Naive B cell (primary cell): ENCODE measurements around the gene ALDH5A1. TPM values are rescaled to one million over a fixed set of nuclear protein-coding genes. Genes with fewer than 3 reads are reported as not detected.
A peak's percentile ranks its signal among the peaks of the same experiment; 100 is the strongest.

ENCODE experiments used
- ATAC-seq, 2 donors: fragments of 150-1000 bp; cut with Tn5 transposase; 2 replicates each; pipeline ENCODE4 v1.10.0; 2021; ENCODE audit warnings: low read depth in 2 of 2, mild to moderate bottlenecking in 2 of 2, moderate library complexity in 2 of 2
- DNase-seq: peaks from one replicate; pipeline ENCODE4 v3.0.0; 2022
- H3K27ac Mint-ChIP-seq, 6 donors: one replicate each; pipeline ENCODE4 v1.8.0; 2020 to 2022; ENCODE audit warnings: mild to moderate bottlenecking in 6 of 6, mixed read lengths in 6 of 6, moderate library complexity in 5 of 6, inconsistent platforms in 2 of 6
- H3K27me3 Mint-ChIP-seq, 3 donors: one replicate each; pipeline ENCODE4 v1.8.0; 2021 to 2022; ENCODE audit warnings: mixed read lengths in 3 of 3, mild to moderate bottlenecking in 1 of 3
- H3K36me3 Mint-ChIP-seq, 2 donors: one replicate each; pipeline ENCODE4 v1.8.0; 2020 to 2022; ENCODE audit warnings: mixed read lengths in 2 of 2, inconsistent platforms in 1 of 2, mild to moderate bottlenecking in 1 of 2
- H3K4me1 Mint-ChIP-seq, 3 donors: one replicate each; pipeline ENCODE4 v1.8.0; 2020 to 2022; ENCODE audit warnings: mixed read lengths in 3 of 3, inconsistent platforms in 1 of 3, mild to moderate bottlenecking in 1 of 3, moderate library complexity in 1 of 3
- H3K4me3 Mint-ChIP-seq, 8 donors: one replicate each; pipeline ENCODE4 v1.8.0; 2020 to 2022; ENCODE audit warnings: mild to moderate bottlenecking in 8 of 8, mixed read lengths in 8 of 8, moderate library complexity in 8 of 8, inconsistent platforms in 2 of 8
- H3K9me3 Mint-ChIP-seq, 7 donors: one replicate each; pipeline ENCODE4 v1.8.0; 2020 to 2022; ENCODE audit warnings: mixed read lengths in 7 of 7, mild to moderate bottlenecking in 5 of 7, inconsistent platforms in 2 of 7, moderate library complexity in 1 of 7
- polyA plus RNA-seq, 6 donors: library from polyadenylated mRNA; unstranded; fragments of 300-500 nt; fragmentation: Illumina TruSeq; gene quantifications; one replicate each; pipeline ENCODE4 v1.2.3, GENCODE V29; 2021; ENCODE audit warnings: low read depth in 6 of 6

Gene ALDH5A1
- 10 to 100 TPM; 12.1 to 21.8 (median 17.8) TPM for polyA plus RNA-seq

DNA sequence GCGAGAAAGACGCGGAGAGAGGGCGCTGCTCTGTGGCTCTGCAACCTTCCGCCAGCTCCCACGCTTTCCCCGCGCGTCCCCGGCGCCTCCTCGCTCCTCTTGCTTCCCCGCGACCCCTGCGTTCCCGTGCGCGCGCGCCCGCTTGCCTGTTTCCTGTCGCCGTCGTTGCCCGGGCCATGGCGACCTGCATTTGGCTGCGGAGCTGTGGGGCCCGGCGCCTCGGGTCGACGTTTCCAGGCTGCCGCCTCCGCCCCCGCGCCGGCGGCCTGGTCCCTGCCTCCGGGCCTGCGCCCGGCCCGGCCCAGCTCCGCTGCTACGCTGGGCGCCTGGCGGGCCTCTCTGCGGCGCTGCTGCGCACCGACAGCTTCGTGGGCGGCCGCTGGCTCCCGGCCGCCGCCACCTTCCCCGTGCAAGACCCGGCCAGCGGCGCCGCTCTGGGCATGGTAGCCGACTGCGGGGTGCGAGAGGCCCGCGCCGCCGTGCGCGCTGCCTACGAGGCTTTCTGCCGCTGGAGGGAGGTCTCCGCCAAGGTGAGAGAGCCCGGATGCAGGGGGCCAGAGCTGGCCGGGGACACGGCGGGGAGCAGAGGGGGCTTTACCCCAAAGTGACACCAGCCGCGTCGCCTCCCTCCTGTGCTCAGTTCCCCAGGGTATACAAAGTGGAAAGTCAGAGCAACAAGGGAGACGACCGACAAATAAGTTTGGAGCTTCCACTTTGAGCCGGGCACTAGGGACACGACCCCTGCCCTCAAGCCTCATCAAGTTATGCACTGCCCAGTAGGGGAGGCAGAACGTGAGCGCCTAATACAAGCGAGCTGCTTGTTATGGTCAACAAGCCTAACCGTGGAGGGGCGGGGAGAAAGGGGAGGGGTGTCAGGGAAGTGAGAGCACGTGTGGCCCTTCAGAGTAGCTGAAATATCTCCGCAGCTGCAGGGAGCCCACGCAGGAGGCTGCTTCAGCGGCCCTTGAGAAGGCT, at the start of gene ALDH5A1:
ALDH5A1 (plus strand) TSS at position 149 of the 975 bp plus-strand sequence; CDS start at position 177, 28 bp downstream.
- Mint-ChIP-seq H3K4me1 (peaks cover 18 to 33% (median 30%) of the 10 kb centered on the region in 3 donors), H3K27me3 (no peaks in the 10 kb centered on the region), H3K9me3 (peaks cover 0 to 8% (median 4%) of the 10 kb centered on the region in 7 donors), H3K27ac (peak within 1 kb of the TSS; percentile 28 to 96 (median 74)), H3K4me3 (peak within 1 kb of the TSS; percentile 84 to 94 (median 91)), H3K36me3 (peaks cover 9 to 13% of the 10 kb centered on the region in 2 donors)
- ATAC-seq (peak; percentile 76 to 77), DNase-seq (peak; percentile 75)

DNA sequence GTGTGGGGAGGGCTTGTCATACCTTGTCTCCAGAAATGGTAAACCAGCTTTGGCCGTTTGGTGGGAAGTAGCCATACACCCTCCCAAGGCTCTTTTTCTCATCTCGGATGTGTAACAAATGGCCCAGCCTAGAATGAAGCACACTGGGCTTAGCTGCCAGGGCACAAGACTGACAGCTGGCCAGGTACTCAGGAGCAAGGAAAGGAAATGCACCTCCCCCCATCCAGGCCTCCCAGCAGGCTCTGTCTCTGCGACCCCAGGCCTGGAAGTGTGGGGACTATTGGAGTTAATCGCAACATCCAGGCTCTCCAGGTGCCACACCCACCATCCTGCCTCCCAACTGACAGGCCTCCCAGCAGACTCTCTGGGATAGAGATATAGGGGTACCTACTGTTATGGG, 49.1 kb upstream of the ALDH5A1 start:
- no peaks in the 10 kb centered on the region for H3K27me3 Mint-ChIP-seq
- no peak overlapping the region for H3K4me3 Mint-ChIP-seq
- no peak for DNase-seq
- no peak for ATAC-seq
- H3K36me3 Mint-ChIP-seq = no peaks in the 10 kb centered on the region
- H3K27ac Mint-ChIP-seq = peak overlapping the region in 2 of 6 donors; percentile 28 to 47
- no peaks in the 10 kb centered on the region for H3K4me1 Mint-ChIP-seq
- H3K9me3 Mint-ChIP-seq = no peaks in the 10 kb centered on the region

DNA sequence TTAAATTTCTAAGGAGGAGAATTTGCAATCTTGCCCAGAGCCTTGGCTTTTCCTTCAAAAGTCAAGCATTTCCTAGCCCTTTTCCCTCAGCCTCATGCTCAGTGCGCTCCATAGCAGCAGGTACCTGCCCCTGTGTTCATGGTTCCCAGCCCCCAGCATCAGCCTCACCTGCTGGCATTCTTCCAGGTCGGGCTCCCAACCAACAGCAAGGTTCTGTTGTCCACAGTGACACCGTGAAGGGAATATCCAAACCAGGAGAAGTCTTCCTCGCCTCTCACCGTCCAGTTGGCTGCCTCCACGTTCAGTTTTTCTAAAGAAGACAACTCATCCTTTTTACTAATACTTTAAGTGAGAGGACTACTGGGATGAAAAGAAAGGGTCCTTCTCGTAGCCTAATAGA, 48.1 kb upstream of the ALDH5A1 start:
- Mint-ChIP-seq H3K9me3 (no peaks in the 10 kb centered on the region), H3K4me1 (no peaks in the 10 kb centered on the region), H3K27me3 (no peaks in the 10 kb centered on the region), H3K27ac (peak overlapping the region in 1 of 6 donors; percentile 60), H3K36me3 (no peaks in the 10 kb centered on the region), H3K4me3 (no peak overlapping the region)
- ATAC-seq (no peak), DNase-seq (no peak)

DNA sequence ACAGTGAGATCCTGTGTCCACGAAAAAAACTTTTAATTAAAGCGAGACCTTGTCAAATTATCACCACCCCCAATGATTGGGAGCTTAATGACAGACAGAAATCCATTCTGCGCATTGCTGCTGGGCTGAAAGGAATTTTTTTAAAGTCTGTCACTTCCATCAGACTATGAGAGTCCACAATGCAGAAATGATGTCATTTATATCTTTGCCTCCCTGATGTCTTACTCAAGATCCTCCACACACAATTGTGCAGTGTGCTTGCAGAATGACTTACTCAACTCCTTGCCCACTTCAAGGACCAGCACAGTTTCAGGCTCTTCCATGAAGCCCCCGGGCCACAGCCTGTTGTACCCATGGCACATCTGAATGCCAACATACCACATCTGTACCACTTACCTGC, 46.4 kb upstream of the ALDH5A1 start:
- Mint-ChIP-seq H3K9me3 (no peaks in the 10 kb centered on the region), H3K4me3 (no peak overlapping the region), H3K4me1 (no peaks in the 10 kb centered on the region), H3K36me3 (no peaks in the 10 kb centered on the region), H3K27me3 (no peaks in the 10 kb centered on the region), H3K27ac (peak overlapping the region in 1 of 6 donors; percentile 63)
- ATAC-seq (no peak), DNase-seq (no peak)

GRCh38 chr6:24448828-24449525, 45.8 kb upstream of the ALDH5A1 start:
- no peaks in the 10 kb centered on the region for H3K9me3 Mint-ChIP-seq
- no peak overlapping the region for H3K27ac Mint-ChIP-seq
- no peak for ATAC-seq

DNA sequence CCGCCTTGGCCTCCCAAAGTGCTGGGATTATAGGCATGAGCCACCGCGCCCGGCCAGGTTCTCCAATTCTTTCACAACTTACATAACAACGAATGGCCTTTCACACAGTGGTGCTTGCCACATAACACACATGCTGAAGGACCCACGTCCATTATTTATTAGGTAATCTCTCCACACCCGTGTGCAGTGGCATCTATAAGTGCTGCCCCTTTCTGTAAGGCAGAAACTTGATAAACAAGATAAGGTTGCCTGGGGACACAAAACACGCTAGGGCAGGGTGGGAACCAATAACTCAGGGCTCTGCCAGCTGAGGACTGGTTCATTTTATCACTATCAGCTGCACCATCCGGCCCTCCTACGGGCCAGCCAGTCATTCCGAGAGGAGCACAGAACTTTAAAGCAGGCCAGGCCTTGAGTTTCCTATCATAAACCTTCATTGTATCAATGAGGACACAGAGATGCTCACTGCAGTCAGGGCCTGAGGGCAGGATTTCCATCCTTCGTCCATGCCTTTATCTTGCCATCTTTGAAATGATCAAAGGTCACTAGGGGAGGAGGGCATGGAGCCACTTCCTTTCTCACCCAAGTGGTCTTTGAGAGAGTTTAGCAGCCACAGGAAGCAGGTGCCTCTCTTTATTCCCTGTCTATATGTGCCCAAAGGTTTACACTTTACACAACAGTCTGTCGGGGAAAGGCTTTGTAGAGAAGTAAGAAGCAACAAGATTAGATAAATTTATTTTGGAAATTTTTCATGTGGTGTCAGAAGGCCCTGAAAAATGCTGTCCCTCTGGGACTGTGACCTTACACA, 43.0 kb upstream of the ALDH5A1 start:
- no peaks in the 10 kb centered on the region for H3K4me1 Mint-ChIP-seq
- H3K27ac Mint-ChIP-seq = no peak overlapping the region
- H3K4me3 Mint-ChIP-seq = no peak overlapping the region
- H3K9me3 Mint-ChIP-seq = no peaks in the 10 kb centered on the region
- H3K36me3 Mint-ChIP-seq = no peaks in the 10 kb centered on the region
- DNase-seq = no peak
- ATAC-seq = no peak
- H3K27me3 Mint-ChIP-seq = no peaks in the 10 kb centered on the region

More at GRCh38 chr6:24448828-24449525, 45.8 kb upstream of the ALDH5A1 start:
- Mint-ChIP-seq H3K4me1 (no peaks in the 10 kb centered on the region), H3K27me3 (no peaks in the 10 kb centered on the region), H3K4me3 (no peak overlapping the region), H3K36me3 (no peaks in the 10 kb centered on the region)
- no peak for DNase-seq

- Mint-ChIP-seq H3K27ac (no peak overlapping the region), H3K4me1 (no peaks in the 10 kb centered on the region), H3K36me3 (no peaks in the 10 kb centered on the region), H3K27me3 (no peaks in the 10 kb centered on the region), H3K9me3 (no peaks in the 10 kb centered on the region), H3K4me3 (no peak overlapping the region)
- DNase-seq (no peak), ATAC-seq (no peak)
These were observed 40.8 kb upstream of the ALDH5A1 start for GRCh38 chr6:24453921-24454320.

- no peak for ATAC-seq
- no peak for DNase-seq
- peaks cover 0 to 1% of the 10 kb centered on the region in 2 donors for H3K36me3 Mint-ChIP-seq
- H3K27me3 Mint-ChIP-seq = no peaks in the 10 kb centered on the region
- H3K4me3 Mint-ChIP-seq = no peak overlapping the region
- no peaks in the 10 kb centered on the region for H3K4me1 Mint-ChIP-seq
- H3K9me3 Mint-ChIP-seq = no peaks in the 10 kb centered on the region
- no peak overlapping the region for H3K27ac Mint-ChIP-seq
These were observed 40.3 kb upstream of the ALDH5A1 start for GRCh38 chr6:24454452-24454851.

DNA sequence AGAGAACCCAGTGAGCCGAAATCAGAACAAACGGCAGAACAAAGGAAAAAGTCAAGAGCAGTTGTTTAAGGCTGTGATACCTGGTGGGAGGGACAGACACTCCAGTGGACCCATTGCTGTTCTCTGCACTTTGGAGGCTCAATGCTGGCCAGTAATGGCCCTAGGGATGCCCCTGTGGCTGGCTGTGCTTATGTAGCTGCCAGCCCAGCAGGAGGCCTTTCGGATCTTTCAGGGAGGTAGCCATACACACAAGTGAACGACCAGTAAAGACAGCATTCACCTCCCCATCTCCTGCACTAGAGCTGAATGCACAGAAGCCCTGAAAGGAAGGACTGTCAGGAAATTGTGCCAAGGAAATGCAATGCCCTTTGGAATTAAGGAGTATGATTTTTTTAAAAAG, 39.7 kb upstream of the ALDH5A1 start:
- Mint-ChIP-seq H3K9me3 (no peaks in the 10 kb centered on the region), H3K4me1 (no peaks in the 10 kb centered on the region), H3K27ac (no peak overlapping the region), H3K4me3 (no peak overlapping the region), H3K27me3 (no peaks in the 10 kb centered on the region), H3K36me3 (peaks cover 0 to 7% of the 10 kb centered on the region in 2 donors)
- ATAC-seq (no peak), DNase-seq (no peak)

GRCh38 chr6:24458134-24458533, 36.6 kb upstream of the ALDH5A1 start:
- Mint-ChIP-seq H3K36me3 (peaks cover 0 to 13% of the 10 kb centered on the region in 2 donors), H3K4me3 (no peak overlapping the region)

DNA sequence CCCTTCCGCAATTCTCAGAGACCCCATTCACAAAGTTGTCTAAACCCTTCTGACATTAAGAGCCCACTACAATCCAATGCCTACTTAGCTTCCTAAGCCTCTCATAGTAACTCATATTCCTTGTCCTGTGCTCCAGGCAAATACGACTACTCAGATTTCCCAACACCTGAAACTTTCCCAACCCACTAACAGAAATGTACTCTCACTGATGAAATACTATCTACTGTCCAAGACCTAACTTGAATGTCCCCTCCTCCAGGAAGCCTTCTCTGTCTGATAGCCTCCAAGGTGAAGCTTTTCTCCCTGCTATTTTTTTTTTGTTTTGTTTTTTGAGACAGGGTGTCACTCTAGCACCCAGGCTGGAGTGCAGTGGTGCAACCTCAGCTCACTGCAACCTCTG, 35.8 kb upstream of the ALDH5A1 start:
- no peak overlapping the region for H3K4me3 Mint-ChIP-seq
- no peaks in the 10 kb centered on the region for H3K9me3 Mint-ChIP-seq
- peaks cover 0 to 13% of the 10 kb centered on the region in 2 donors for H3K36me3 Mint-ChIP-seq
- DNase-seq = no peak
- H3K27me3 Mint-ChIP-seq = no peaks in the 10 kb centered on the region
- ATAC-seq = no peak
- no peaks in the 10 kb centered on the region for H3K4me1 Mint-ChIP-seq
- no peak overlapping the region for H3K27ac Mint-ChIP-seq

More at GRCh38 chr6:24458134-24458533, 36.6 kb upstream of the ALDH5A1 start:
- Mint-ChIP-seq H3K27me3 (no peaks in the 10 kb centered on the region), H3K9me3 (no peaks in the 10 kb centered on the region), H3K27ac (no peak overlapping the region), H3K4me1 (no peaks in the 10 kb centered on the region)
- no peak for ATAC-seq
- no peak for DNase-seq

GRCh38 chr6:24460966-24461365, 33.8 kb upstream of the ALDH5A1 start:
- peaks cover 0 to 13% of the 10 kb centered on the region in 2 donors for H3K36me3 Mint-ChIP-seq
- H3K9me3 Mint-ChIP-seq = no peaks in the 10 kb centered on the region
- H3K27me3 Mint-ChIP-seq = no peaks in the 10 kb centered on the region
- no peak overlapping the region for H3K4me3 Mint-ChIP-seq
- DNase-seq (no peak), ATAC-seq (no peak)
- H3K4me1 Mint-ChIP-seq = no peaks in the 10 kb centered on the region
- H3K27ac Mint-ChIP-seq = no peak overlapping the region
